H1 (cell line): ENCODE results near the gene BORCS6. TPM values are rescaled to one million over a fixed set of nuclear protein-coding genes. Genes with fewer than 3 reads are reported as not detected.

Source experiments
- CBX8 ChIP-seq: fragments of 300-800, 300-1000 bp; sonication (generic); IDR thresholded peaks from 2 replicates; pipeline ENCODE4 v1.7.1; 2016; ENCODE audit warnings: low read depth, low read length, borderline replicate concordance
- CTBP2 ChIP-seq: IDR thresholded peaks from 2 replicates; pipeline ENCODE4 v1.7.0; 2011; ENCODE audit warnings: borderline replicate concordance, mild to moderate bottlenecking, moderate library complexity, mixed read lengths, low read length; ENCODE audit not compliant: insufficient read depth, insufficient read length
- EP300 ChIP-seq, 2 experiments: IDR thresholded peaks; 1 replicate in 1 of 2; 2 replicates in 1 of 2; pipeline ENCODE4 v1.6.1; 2011 to 2012; ENCODE audit warnings: low read depth in 2 of 2, low read length in 2 of 2, mild to moderate bottlenecking in 2 of 2, borderline replicate concordance in 1 of 2, inconsistent platforms in 1 of 2, moderate library complexity in 1 of 2
- FOSL1 ChIP-seq: IDR thresholded peaks from 2 replicates; pipeline ENCODE4 v1.6.1; 2011; ENCODE audit warnings: mild to moderate bottlenecking, low read depth, low read length, moderate library complexity; ENCODE audit not compliant: insufficient read depth
- PHF8 ChIP-seq: fragments of 200-600 bp; sonication (generic); conservative IDR thresholded peaks from 2 replicates; pipeline ENCODE4 v1.7.1; 2012; ENCODE audit warnings: low read depth, mild to moderate bottlenecking, inconsistent platforms, low read length, moderate library complexity
- SIN3A ChIP-seq, 2 experiments: IDR thresholded peaks in 1 of 2; conservative IDR thresholded peaks in 1 of 2; 2 replicates each; pipeline ENCODE4 v1.6.1; 2011 to 2012; ENCODE audit warnings: low read length in 2 of 2, improper control_type of control experiment in 1 of 2, low read depth in 1 of 2, mild to moderate bottlenecking in 1 of 2
- SP2 ChIP-seq: IDR thresholded peaks from 2 replicates; pipeline ENCODE4 v1.6.1; 2012; ENCODE audit warnings: mild to moderate bottlenecking, low read length, inconsistent platforms
- SUZ12 ChIP-seq: fragments of 200-600 bp; sonication (generic); IDR thresholded peaks from 2 replicates; pipeline ENCODE4 v1.6.1; 2012; ENCODE audit warnings: mild to moderate bottlenecking, inconsistent platforms, low read length, moderate library complexity, mixed read lengths
- polyA plus RNA-seq, 7 experiments: library from polyadenylated mRNA; depleted of rRNA in 3 of 7; stranded (reverse) in 5 of 7; unstranded in 2 of 7; fragments of >200 nt in 5 of 7; fragments of 200-250 nt in 2 of 7; gene quantifications; 1 replicate in 5 of 7; 2 replicates in 1 of 7; 4 replicates in 1 of 7; pipeline versions ENCODE4 v1.2.1 to v1.2.3, GENCODE V29; 2011 to 2013; ENCODE audit warnings: missing spikeins in 2 of 7, mixed read lengths in 2 of 7
- total RNA-seq: library from RNA; stranded (reverse); fragmentation: NEBNext Ultra II Directional; extraction: Animal tissue kit (Norgen Biotek cat#: 25700); gene quantifications from 2 replicates; pipeline ENCODE4 v1.2.1, GENCODE V29; 2021
- TF ChIP-seq, protein P1 (sequence below): fragments of 300-600 bp; sonication (generic); IDR thresholded peaks from 2 replicates; pipeline ENCODE4 v1.7.1; 2012; ENCODE audit warnings: low read length, moderate library complexity, mild to moderate bottlenecking, inconsistent platforms; ENCODE audit not compliant: insufficient replicate concordance

Gene BORCS6
- total and polyA plus RNA-seq, 2 of the 8 experiments (the other 6 are each of a cell fraction or from before 2014, with no cell fraction given): 3.3 to 3.6 TPM

DNA sequence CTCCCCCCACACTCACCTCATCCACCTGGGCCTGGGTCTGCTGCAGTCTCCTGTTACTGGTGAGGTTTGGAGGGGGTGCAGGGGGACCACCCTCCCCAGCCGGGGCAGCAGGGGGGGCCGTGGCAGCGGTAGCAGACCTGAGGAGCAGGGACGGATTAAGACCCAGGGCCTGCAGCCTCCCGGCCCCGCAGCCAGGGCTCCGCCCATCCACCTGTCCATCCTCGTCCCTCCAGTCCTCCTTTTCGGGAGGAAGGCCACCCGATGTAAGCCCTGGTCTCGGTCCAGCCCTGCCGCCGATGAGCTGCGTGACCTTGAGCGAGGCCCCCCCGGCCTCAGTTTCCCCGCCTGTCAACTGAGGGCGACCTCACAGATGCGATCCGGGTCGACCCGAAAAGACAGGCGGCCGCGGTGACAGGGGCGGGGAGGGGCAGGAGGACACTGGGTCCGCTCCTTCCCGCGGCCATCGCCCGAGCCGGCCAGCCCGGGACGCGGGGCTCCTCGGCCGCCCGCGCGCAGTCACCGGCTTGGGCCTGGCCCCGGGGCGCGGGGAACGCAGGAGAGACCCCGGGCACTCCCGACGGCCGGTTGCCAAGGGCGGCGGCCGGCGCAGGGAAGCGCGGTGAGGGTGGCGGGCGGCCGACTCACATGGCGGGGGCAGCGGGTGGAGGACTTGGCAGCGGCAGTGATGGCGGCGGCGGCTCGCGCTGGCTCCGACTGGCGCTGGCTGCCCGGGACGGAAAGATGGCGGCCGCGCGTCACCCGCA is 27.6 kb downstream of the BORCS6 start, which contains the start of gene VAMP2 (continued):
- TF ChIP-seq, protein P1, sequence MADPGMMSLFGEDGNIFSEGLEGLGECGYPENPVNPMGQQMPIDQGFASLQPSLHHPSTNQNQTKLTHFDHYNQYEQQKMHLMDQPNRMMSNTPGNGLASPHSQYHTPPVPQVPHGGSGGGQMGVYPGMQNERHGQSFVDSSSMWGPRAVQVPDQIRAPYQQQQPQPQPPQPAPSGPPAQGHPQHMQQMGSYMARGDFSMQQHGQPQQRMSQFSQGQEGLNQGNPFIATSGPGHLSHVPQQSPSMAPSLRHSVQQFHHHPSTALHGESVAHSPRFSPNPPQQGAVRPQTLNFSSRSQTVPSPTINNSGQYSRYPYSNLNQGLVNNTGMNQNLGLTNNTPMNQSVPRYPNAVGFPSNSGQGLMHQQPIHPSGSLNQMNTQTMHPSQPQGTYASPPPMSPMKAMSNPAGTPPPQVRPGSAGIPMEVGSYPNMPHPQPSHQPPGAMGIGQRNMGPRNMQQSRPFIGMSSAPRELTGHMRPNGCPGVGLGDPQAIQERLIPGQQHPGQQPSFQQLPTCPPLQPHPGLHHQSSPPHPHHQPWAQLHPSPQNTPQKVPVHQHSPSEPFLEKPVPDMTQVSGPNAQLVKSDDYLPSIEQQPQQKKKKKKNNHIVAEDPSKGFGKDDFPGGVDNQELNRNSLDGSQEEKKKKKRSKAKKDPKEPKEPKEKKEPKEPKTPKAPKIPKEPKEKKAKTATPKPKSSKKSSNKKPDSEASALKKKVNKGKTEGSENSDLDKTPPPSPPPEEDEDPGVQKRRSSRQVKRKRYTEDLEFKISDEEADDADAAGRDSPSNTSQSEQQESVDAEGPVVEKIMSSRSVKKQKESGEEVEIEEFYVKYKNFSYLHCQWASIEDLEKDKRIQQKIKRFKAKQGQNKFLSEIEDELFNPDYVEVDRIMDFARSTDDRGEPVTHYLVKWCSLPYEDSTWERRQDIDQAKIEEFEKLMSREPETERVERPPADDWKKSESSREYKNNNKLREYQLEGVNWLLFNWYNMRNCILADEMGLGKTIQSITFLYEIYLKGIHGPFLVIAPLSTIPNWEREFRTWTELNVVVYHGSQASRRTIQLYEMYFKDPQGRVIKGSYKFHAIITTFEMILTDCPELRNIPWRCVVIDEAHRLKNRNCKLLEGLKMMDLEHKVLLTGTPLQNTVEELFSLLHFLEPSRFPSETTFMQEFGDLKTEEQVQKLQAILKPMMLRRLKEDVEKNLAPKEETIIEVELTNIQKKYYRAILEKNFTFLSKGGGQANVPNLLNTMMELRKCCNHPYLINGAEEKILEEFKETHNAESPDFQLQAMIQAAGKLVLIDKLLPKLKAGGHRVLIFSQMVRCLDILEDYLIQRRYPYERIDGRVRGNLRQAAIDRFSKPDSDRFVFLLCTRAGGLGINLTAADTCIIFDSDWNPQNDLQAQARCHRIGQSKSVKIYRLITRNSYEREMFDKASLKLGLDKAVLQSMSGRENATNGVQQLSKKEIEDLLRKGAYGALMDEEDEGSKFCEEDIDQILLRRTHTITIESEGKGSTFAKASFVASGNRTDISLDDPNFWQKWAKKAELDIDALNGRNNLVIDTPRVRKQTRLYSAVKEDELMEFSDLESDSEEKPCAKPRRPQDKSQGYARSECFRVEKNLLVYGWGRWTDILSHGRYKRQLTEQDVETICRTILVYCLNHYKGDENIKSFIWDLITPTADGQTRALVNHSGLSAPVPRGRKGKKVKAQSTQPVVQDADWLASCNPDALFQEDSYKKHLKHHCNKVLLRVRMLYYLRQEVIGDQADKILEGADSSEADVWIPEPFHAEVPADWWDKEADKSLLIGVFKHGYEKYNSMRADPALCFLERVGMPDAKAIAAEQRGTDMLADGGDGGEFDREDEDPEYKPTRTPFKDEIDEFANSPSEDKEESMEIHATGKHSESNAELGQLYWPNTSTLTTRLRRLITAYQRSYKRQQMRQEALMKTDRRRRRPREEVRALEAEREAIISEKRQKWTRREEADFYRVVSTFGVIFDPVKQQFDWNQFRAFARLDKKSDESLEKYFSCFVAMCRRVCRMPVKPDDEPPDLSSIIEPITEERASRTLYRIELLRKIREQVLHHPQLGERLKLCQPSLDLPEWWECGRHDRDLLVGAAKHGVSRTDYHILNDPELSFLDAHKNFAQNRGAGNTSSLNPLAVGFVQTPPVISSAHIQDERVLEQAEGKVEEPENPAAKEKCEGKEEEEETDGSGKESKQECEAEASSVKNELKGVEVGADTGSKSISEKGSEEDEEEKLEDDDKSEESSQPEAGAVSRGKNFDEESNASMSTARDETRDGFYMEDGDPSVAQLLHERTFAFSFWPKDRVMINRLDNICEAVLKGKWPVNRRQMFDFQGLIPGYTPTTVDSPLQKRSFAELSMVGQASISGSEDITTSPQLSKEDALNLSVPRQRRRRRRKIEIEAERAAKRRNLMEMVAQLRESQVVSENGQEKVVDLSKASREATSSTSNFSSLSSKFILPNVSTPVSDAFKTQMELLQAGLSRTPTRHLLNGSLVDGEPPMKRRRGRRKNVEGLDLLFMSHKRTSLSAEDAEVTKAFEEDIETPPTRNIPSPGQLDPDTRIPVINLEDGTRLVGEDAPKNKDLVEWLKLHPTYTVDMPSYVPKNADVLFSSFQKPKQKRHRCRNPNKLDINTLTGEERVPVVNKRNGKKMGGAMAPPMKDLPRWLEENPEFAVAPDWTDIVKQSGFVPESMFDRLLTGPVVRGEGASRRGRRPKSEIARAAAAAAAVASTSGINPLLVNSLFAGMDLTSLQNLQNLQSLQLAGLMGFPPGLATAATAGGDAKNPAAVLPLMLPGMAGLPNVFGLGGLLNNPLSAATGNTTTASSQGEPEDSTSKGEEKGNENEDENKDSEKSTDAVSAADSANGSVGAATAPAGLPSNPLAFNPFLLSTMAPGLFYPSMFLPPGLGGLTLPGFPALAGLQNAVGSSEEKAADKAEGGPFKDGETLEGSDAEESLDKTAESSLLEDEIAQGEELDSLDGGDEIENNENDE: no peak
- TF ChIP-seq SUZ12: no peak
- no peak for TF ChIP-seq CBX8
- TF ChIP-seq FOSL1: no peak
- no peak for TF ChIP-seq CTBP2
- TF ChIP-seq SIN3A (conservative IDR thresholded peaks at IDR 0.05 in 1 of 2, IDR thresholded peaks at IDR 0.05 in 1 of 2; ENCODE audit: low read depth in 1 of 2, low read length in 2 of 2): peak; percentile 20 to 80; a peak in 3 of 4 replicates
- TF ChIP-seq SP2: no peak
- 0 out of 3 replicates have a peak, but pooled peaks of 1 of the 2 experiments have one; percentile 40 for TF ChIP-seq EP300 (IDR thresholded peaks at IDR 0.05; ENCODE audit: borderline replicate concordance in 1 of 2, low read depth in 2 of 2, low read length in 2 of 2)
- TF ChIP-seq PHF8: peak; percentile 74
